GM12801 (cell line): ENCODE measurements around the gene CNNM4.

Experiments
- TF ChIP-seq, protein P1 (sequence below): IDR thresholded peaks from one replicate; pipeline ENCODE4 v1.5.1; 2011; ENCODE audit warnings: control low read depth; ENCODE audit not compliant: insufficient read length; ENCODE audit errors: extremely low read depth

The CNNM4 gene

DNA sequence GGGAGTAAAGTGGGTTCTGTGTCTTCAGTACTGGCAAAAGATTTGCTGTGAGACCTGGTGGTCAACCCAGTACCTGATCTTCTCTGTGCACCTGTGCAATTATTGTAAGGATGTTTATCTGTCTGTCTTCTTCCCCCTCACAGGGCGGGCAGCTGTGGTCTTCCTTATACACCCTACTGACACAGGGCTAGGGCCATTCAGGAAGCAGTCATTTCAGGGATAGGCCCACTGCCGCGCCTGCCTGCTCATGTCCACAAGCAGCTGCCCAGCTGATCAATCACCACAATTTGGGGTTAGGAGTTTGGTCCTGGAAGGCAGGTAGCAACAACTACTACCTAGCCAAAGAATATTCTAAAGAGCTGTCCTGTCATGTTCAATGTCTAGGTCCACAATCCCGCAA lies 1.2 kb upstream of the CNNM4 start:
- TF ChIP-seq, protein P1, sequence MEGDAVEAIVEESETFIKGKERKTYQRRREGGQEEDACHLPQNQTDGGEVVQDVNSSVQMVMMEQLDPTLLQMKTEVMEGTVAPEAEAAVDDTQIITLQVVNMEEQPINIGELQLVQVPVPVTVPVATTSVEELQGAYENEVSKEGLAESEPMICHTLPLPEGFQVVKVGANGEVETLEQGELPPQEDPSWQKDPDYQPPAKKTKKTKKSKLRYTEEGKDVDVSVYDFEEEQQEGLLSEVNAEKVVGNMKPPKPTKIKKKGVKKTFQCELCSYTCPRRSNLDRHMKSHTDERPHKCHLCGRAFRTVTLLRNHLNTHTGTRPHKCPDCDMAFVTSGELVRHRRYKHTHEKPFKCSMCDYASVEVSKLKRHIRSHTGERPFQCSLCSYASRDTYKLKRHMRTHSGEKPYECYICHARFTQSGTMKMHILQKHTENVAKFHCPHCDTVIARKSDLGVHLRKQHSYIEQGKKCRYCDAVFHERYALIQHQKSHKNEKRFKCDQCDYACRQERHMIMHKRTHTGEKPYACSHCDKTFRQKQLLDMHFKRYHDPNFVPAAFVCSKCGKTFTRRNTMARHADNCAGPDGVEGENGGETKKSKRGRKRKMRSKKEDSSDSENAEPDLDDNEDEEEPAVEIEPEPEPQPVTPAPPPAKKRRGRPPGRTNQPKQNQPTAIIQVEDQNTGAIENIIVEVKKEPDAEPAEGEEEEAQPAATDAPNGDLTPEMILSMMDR: no peak

DNA sequence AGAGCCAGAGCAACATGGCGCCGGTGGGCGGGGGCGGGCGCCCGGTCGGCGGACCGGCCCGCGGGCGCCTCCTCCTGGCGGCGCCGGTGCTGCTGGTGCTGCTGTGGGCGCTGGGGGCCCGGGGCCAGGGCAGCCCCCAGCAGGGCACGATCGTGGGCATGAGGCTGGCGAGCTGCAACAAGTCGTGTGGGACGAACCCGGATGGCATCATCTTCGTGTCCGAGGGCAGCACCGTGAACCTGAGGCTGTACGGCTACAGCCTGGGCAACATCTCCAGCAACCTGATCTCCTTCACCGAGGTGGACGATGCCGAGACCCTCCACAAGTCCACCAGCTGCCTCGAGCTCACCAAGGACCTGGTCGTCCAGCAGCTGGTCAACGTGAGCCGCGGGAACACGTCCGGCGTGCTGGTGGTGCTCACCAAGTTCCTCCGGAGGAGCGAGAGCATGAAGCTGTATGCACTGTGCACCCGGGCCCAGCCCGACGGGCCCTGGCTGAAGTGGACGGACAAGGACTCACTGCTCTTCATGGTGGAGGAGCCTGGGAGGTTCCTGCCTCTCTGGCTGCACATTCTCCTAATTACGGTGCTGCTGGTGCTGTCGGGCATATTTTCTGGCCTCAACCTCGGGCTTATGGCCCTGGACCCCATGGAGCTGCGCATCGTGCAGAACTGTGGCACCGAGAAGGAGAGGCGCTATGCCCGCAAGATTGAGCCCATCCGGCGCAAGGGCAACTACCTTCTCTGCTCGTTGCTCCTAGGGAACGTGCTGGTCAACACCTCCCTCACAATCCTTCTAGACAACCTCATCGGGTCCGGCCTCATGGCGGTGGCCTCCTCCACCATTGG lies 507 bp downstream of the CNNM4 start:
- TF ChIP-seq, protein P1: no peak

DNA sequence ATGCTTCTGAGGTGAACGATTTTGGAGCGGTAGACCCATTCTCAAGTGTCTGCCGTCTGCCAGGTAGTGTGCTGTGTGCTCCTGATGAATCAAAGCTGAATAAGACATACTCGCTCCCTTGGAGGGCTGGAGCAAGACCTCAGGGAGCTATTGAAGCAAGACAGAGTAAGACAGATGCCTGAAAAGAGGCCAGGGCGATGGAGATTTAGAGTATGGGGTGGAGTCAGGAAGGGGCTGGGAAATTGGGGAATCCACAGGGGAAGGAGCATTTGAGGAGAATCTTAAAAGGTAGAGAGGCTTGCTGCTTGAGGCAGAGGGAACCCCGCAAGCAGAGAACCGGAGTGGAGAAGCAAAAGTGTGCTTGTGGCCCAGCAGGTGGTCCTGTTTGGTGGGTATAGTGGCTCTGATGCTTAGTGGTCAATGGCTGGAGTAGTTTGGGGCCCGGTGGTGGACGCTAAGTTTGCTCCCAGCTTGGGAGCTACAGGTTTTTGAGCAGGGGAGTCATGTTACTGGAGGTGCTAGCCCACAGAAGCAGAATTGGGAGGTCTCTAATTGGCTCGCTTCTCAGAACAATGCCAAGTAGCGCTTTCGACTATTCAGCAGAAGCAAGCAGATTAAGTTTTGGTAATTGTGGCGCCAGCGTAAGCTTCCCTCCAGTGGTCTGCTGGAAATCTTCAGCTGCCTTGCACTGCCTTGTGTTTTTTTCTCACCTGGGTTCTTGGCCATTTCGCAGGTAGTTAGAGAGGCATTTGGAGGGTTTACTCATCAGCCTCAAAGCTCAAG lies 2.0 kb downstream of the CNNM4 start:
- TF ChIP-seq, protein P1: no peak

DNA sequence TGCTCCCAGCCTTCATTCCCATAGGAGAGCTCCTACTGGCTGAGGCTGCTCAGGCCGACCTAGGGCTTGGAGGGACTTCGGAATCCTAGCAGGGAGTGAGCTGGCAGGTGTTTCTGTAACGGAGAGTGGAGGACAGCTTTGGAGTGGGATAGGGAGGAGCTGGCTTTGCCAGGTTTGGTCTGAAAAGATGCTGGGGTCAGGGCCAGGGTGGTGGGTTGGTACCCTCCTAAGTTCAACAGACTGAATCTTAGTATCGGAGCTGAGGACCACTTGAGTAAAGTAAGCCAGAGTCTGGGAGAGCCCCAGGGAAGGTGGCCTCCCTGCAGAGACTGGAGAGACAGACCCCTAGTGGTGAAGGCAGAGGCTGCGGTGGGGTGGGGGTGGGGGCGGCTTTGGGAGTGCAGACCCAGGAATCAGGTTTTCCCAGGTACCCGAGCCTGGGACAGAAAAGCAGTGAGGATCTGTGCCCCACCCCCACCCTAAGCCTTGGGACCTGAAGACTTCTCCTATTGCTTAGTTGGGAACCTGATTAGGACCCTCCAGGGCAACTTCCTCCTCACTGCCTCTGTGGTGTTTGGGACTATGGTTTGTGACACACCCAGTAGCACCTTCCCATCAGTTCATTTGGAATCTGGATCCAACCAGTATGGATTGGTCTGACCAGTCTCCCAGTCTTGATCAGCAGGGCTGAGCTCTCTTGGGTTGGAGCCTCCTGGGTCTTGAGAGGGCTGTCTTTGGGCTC lies 3.0 kb downstream of the CNNM4 start:
- TF ChIP-seq, protein P1: no peak

DNA sequence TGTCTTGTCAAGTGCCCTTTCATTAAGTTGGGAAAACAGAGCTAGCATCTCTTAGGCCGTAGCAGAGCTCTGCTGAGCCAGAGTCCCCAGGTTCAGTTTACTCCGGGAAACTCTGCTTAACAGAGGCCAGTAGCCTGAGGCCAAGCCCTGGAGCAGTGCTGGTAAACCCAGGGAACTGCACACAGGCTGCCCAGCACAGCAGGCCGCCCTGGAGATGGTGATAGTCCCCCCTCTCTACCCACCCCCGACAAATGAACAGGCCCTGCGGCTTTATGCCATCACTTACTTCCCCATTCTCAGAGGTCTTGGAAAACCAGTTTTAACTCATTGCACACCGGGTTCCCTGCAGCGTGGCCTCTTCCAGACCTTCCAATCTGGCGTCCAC lies 3.5 kb downstream of the CNNM4 start:
- TF ChIP-seq, protein P1: no peak

DNA sequence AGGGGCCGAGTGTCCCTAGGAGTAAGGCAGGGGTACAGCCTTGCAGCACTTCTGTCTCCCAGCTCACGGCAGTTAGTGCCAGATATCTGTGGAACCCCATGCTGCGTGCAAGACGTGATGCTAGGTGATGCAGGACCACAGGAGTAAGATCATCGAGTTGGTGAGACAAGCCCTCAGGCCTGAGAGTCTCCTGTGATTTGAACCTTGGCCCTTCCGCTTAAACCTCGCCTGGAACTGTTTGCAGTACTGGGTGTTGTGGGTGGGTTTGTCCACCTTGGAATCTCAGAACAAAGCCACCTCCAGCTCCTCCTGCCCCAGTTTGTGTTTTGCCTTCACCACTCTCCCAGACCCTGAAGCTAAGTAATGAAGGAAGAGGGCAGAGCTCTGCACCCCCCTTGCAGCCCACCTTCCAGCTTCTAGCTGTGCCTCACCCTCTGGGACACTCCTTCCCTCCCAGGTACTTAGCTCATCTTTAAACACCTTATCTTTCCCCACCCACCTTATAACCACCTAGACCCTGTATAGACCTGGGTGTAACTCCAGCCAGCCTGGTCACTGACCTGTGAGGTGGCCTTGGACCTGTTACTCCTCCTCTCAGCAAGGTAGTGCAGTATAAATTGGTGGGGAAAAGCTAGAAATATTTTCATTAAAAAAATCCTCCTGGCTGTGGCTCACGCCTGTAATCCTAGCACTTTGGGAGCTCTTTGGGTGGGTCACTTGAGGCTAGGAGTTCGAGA lies 6.6 kb downstream of the CNNM4 start:
- TF ChIP-seq, protein P1: no peak
